Epithelial cell of esophagus (primary cell): Measurements from ENCODE around the gene CNKSR2.

Experiments used
- DNase-seq: peaks from one replicate; pipeline ENCODE4 v3.0.0; 2010; ENCODE audit warnings: low read depth
- H3K4me3 ChIP-seq: 2 replicates; pipeline ENCODE4 v1.5.1; 2011; ENCODE audit warnings: mild to moderate bottlenecking, low read length, control low read depth
- CTCF ChIP-seq: IDR thresholded peaks from 2 replicates; pipeline ENCODE4 v1.5.1; 2011; ENCODE audit warnings: low read depth, mild to moderate bottlenecking, low read length, control low read depth, inconsistent platforms; ENCODE audit not compliant: insufficient read depth; ENCODE audit errors: missing control alignments

Gene CNKSR2

GRCh38 chrX:21661316-21661715 is 287.1 kb downstream of the CNKSR2 start:
- peak; percentile 61 for DNase-seq
- H3K4me3 ChIP-seq: no peak overlapping the region
- no peak for TF ChIP-seq CTCF

DNA sequence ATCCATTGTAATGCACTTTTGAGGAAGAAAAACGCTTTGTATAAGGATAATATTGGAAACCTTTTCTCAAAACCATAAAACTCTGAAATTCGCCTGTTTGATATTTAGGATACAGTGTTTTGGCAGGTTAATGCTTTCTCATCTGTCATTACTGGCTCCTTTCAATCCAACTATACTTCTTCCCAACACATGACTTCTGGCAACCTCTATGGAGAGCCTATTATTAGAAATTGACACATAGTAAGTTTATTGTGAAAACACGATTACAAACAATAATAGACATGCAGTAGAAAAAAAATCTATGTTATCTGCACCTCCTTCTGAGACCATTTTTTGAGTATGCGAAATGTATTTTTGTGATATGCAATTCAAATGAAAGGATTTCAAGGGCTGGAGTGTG is 288.5 kb downstream of the CNKSR2 start:
- TF ChIP-seq CTCF: no peak
- H3K4me3 ChIP-seq: no peak overlapping the region
- no peak for DNase-seq

DNA sequence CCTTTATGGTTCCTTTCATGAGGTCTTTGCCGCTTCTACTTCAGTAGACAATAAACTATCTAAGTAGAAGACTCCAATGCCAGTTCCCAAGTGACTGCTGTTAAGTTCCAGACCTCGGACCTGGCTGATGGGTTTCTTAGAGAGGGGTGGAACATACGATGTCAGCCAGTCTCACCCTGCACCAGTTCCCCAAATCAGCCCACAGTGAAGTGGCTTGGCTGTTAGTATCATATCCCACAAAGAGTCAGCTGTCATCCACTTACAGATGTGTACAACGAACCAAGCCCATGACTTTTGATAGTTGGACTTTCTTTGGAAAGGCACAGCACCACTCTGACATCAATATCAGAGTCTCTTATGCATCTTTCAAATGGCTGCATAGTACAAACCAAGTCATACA is 292.0 kb downstream of the CNKSR2 start:
- TF ChIP-seq CTCF: no peak
- no peak overlapping the region for H3K4me3 ChIP-seq
- no peak for DNase-seq

GRCh38 chrX:21666679-21667078 is 292.5 kb downstream of the CNKSR2 start:
- DNase-seq: no peak
- no peak overlapping the region for H3K4me3 ChIP-seq
- TF ChIP-seq CTCF: no peak

DNA sequence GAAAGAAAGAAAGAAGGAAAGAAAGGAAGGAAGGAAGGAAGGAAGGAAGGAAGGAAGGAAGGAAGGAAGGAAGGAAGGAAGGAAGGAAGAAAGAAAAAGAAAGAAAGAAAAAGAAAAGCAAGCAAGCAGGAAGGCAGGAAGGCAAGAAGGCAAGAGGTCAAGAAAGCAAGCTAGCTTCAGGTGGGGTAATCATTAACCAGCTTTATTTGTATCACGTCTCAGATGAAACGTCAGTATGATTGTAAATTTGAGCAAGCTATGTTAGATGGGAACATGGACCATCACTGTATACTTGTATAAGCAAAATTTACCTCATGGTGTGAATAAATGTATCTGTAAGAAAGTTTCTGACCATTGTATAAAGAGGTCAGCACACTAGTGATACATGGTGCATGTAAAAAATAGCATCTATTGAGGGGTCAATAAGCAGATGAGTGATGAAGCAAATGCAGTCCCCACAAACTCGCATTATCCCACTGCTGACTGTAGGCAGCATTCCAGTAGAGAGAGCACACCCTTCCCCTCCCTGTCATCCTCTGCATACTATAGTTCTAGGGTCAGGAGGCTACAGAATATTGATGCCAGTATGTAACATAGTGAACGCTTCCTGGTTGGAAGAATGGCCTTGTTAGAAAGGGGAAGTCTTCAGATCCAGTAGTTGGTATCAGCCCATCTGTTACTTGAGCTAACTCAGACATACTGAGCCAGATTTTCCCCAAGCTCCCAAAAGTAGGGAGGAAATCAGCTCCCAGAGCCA is 300.4 kb downstream of the CNKSR2 start:
- no peak overlapping the region for H3K4me3 ChIP-seq
- TF ChIP-seq CTCF: no peak
- DNase-seq: no peak

DNA sequence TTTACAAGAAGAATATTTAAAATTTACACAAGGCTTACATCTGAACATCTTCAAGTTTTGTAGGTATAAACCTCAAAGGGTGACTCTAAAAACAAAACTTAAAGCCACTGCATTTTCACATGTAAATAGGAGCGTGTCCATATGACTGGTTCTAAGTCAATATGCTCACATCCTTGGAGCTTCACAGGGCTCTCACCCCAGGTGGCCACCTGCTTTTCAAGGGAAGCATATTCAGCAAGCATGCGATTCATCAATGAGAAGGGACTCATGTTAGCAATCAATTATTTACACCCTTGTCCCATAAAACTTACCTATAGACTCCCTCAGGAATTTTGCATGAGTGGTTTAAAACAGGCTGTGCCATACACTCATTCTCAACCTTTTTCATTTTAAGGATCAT is 301.7 kb downstream of the CNKSR2 start:
- DNase-seq: no peak
- no peak for TF ChIP-seq CTCF
- no peak overlapping the region for H3K4me3 ChIP-seq

DNA sequence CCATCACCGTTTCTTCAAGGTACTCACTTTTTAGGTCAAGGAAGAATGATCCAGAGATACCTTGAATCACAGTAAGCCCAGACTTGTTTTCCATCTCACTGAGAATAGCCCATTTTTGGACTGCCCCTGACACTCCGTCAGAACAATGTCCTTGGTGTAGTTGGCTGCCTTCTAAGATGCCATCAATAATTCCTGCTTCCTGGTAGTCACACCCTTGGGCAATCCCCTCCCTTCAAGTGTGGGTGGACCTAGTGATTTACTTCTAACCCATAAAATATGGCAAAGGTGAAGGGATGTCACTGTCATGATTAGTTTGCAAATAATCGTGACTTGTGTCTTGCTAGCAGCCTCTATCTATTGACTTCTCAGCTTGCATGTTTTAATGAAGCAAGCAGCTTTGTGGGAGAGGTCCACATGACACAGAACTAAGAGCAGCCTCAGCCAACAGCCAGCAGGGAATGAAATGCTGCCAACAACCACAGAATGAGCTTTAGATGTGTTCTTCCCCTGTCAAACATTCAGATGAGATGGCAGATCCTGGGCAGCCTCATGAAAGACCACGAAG is 303.9 kb downstream of the CNKSR2 start:
- no peak overlapping the region for H3K4me3 ChIP-seq
- DNase-seq: no peak
- TF ChIP-seq CTCF: no peak
